Ovary (tissue), 3 donors: Measurements from ENCODE around the gene RTTN.

Source experiments
- EP300 ChIP-seq: sonication (generic); formaldehyde crosslinking; IDR thresholded peaks from one replicate; pipeline ENCODE4 v1.6.1; 2017; ENCODE audit warnings: antibody characterized with exemption
- TF ChIP-seq, protein P1 (sequence below), 3 donors: fragments of 450-650 bp in 2 of 3; fragments of 200-600 bp in 1 of 3; IDR thresholded peaks; one replicate each; pipeline versions ENCODE4 v1.5.1 to v1.8.0; 2016 to 2022; ENCODE audit warnings: antibody characterized with exemption in 3 of 3, mild to moderate bottlenecking in 1 of 3
- donor health status: DM: no; HTN: no; CAD: no.

GRCh38 chr18:69958422-69958821 is 247.1 kb downstream of the RTTN start:
- no peak for TF ChIP-seq EP300
- TF ChIP-seq, protein P1, sequence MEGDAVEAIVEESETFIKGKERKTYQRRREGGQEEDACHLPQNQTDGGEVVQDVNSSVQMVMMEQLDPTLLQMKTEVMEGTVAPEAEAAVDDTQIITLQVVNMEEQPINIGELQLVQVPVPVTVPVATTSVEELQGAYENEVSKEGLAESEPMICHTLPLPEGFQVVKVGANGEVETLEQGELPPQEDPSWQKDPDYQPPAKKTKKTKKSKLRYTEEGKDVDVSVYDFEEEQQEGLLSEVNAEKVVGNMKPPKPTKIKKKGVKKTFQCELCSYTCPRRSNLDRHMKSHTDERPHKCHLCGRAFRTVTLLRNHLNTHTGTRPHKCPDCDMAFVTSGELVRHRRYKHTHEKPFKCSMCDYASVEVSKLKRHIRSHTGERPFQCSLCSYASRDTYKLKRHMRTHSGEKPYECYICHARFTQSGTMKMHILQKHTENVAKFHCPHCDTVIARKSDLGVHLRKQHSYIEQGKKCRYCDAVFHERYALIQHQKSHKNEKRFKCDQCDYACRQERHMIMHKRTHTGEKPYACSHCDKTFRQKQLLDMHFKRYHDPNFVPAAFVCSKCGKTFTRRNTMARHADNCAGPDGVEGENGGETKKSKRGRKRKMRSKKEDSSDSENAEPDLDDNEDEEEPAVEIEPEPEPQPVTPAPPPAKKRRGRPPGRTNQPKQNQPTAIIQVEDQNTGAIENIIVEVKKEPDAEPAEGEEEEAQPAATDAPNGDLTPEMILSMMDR (IDR thresholded peaks at IDR 0.05): no peak
